Left ventricle myocardium superior (tissue), 1 donor: ENCODE results near the gene TMEM72. TPM values are rescaled to one million over a fixed set of nuclear protein-coding genes. Genes with fewer than 3 reads are reported as not detected.

Experiments used
- ATAC-seq: fragments of 200-7000 bp; cut with Tn5 transposase; one replicate; pipeline ENCODE4 v1.9.1; 2020; ENCODE audit warnings: mild to moderate bottlenecking, moderate library complexity
- DNase-seq: peaks from one replicate; pipeline ENCODE4 v3.0.0-alpha.2; 2020
- intact Hi-C: fragments of 100-400 bp; cut with micrococcal nuclease; formaldehyde crosslinking; loops from one replicate; pipeline ENCODE4 v1.11.0; 2022
- total RNA-seq: library from RNA; stranded (reverse); fragmentation: NEBNext Ultra II Directional; extraction: Animal tissue kit (Norgen Biotek cat#: 25700); gene quantifications from one replicate; pipeline ENCODE4 v1.2.1, GENCODE V29; 2021
- donor health status: DM: no; HTN: yes; CAD: no; lungs with severe emphysema.

Gene TMEM72
- total RNA-seq, 1 donor from 2014 or later = not detected

- ATAC-seq (no peak), DNase-seq (no peak)
- intact Hi-C loops = no loop called here
Measured at GRCh38 chr10:44960482-44961229, 49.5 kb downstream of the TMEM72 start.

GRCh38 chr10:44961230-44961571 is 50.1 kb downstream of the TMEM72 start:
- ATAC-seq (no peak), DNase-seq (no peak)
- intact Hi-C loops = no loop called here

DNA sequence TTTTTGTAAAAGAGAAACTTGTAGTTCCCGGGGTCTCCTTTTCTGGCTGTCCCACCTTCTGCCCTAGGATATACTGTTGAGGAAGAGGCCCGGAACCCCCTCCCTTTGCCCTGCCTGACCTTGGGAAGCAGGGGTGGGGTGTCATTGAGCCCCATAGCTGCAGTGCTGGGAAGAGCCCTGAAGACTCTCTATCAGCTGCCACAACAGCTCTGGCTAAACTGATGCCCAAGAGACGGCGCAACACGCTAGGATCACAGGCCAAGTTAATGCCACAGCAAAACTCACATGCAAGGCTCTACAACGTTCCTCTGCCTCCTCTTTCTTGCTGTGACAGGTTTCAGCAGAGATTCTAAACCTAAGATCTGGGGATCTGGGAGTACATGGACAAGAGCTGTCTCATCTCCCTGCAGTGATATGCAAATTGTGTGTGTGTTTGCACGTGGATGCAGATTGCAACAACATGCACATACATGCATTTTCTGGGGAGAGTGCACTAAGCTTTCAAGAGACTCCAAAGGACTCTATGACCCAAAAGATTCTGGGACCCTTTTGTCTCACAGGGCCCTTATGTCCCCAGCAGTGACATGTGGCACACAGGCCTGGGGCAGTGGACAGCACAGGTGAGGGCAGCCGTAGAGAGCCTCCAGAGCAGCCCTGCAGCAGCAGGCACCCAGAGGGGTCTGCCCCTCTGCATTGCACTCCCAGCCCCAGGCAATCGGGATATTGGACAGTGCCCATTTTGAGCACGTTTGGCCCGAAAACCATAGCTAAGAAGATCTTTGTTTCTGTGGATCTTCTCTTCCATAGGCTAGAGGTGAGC is 51.0 kb downstream of the TMEM72 start:
- no peak for DNase-seq
- intact Hi-C loops = no loop called here
- ATAC-seq = no peak

GRCh38 chr10:44962870-44963738 is 52.0 kb downstream of the TMEM72 start:
- intact Hi-C loops = no loop called here
- DNase-seq (peak; percentile 70), ATAC-seq (peak; percentile 19)

GRCh38 chr10:44963772-44964633 is 52.9 kb downstream of the TMEM72 start:
- DNase-seq (peak; percentile 94), ATAC-seq (peak; percentile 69)
- intact Hi-C loops = no loop called here

GRCh38 chr10:44965104-44965503 is 54.0 kb downstream of the TMEM72 start:
- no peak for ATAC-seq
- no peak for DNase-seq
- intact Hi-C loops = no loop called here

GRCh38 chr10:44965651-44966097 is 54.5 kb downstream of the TMEM72 start:
- ATAC-seq (peak; percentile 33), DNase-seq (peak; percentile 60)
- intact Hi-C loops = no loop called here

- ATAC-seq (no peak), DNase-seq (no peak)
- intact Hi-C loops = no loop called here
Measured at GRCh38 chr10:44966129-44966815, 55.1 kb downstream of the TMEM72 start.

DNA sequence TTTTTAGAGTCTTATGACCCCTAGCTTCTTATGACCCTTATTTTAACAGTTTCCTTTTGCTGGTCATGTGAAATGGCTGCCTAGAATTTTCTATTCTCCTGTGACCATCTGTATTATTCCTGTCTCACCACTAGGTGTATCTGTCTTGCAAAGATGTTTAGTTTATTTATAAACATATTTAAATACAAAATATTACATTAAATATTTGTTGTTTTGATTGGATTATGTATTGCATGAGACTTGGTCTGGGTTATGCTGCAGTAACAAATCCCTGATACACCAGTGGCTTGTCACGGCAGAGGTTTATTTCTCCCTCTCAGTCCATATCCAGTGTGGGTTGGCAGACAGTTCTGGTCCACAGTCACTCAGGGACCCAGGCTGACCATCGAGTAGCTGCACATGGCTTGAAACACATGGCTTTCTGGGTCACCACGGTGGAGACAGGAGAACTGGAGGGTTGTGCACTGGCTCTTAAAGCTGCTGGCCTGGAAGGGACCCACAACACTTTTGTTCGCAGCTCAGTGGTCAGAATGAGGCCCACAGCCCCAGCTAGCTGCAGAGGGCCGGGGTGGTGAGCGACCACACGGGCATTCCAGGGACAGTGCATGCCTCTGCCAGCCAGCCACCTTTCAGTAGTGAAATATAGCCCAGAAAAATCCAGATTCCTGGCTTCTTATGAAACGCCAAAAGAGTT is 55.8 kb downstream of the TMEM72 start:
- ATAC-seq = no peak
- no peak for DNase-seq
- intact Hi-C loops = no loop called here

DNA sequence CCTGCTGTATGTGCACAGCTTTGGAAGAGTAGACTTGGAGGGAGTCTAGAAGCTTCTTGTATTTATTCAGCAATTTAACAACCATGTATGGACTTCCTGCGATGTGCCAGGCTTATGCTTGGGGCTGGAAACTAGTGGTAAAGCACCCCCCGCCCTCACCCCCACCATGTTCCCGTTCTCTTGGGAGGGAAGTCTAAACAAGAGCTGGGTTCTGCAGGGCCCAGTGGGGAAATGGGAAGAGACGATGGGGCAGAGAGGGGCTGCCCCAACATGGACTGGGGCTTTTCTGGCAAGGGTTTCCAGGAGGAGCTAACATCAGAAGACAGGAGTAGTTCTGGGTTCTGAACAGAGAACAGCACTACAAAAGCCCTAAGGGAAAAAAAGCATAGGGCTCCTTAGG is 56.5 kb downstream of the TMEM72 start:
- no peak for ATAC-seq
- intact Hi-C loops = no loop called here
- DNase-seq = peak; percentile 42

GRCh38 chr10:44968091-44968490 is 57.0 kb downstream of the TMEM72 start:
- peak; percentile 17 for ATAC-seq
- intact Hi-C loops = no loop called here
- peak; percentile 53 for DNase-seq

- intact Hi-C loops = no loop called here
- DNase-seq = no peak
- ATAC-seq = no peak
Measured at GRCh38 chr10:44968500-44969400, 57.6 kb downstream of the TMEM72 start.

- intact Hi-C loops = no loop called here
- DNase-seq (peak; percentile 82), ATAC-seq (peak; percentile 60)
Measured at GRCh38 chr10:44969854-44970253, 58.7 kb downstream of the TMEM72 start.

DNA sequence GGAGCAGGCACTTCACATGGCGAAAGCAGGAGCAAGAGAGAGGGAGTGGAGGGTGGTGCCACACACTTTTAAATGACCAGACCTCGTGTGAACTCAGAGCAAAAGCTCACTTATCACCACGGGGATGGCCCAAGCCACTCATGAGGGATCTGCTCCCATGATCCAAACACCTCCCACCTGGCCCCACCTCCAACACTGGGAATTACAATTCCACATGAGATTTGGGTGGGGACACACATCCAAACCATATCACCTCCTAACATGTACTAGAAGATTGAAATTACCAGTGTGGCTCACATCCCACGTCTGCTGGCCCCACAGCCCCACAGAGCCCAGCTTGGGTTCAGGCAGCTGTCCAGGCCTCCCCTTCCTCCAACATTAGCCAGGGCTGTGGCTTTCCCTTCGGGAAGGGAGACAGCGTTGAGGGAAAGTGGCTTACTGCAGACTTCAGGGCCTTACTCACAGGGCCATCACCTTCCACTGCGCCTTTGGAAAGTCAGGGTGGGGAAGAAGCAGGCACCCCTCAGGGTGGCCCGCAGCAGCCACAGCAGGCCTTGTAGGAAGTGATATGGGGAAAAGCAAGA is 59.8 kb downstream of the TMEM72 start:
- intact Hi-C loops = no loop called here
- DNase-seq (no peak), ATAC-seq (no peak)

DNA sequence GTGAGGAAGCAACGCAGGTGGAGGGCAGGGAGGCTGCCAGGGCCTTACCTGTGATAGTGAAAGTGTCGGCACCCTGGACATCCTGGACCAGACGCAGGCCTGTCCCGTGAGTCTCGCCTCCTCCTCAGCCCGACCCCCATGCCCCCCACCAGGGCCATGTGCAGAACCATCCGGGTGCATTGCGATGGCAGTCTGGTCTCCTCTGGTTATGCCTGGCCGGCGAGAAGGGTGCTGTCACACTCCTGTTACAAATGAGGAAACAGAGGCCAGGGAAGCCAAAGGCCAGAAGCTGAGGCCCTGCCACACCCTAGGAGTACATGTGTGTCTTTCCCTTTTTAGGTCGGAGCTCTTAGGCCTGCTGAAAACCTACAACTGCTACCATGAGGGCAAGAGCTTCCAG is 60.3 kb downstream of the TMEM72 start:
- DNase-seq (peak; percentile 36), ATAC-seq (no peak)
- intact Hi-C loops = no loop called here
